NB4 (cell line): ENCODE measurements around the gene MUCL3.

Experiments used
- POLR2A ChIP-seq: IDR thresholded peaks from 2 replicates; pipeline ENCODE4 v1.6.1; 2011; ENCODE audit warnings: mild to moderate bottlenecking; ENCODE audit not compliant: insufficient read length; ENCODE audit errors: extremely low read depth
- TF ChIP-seq, protein P1 (sequence below): IDR thresholded peaks from one replicate; pipeline ENCODE4 v1.5.1; 2012; ENCODE audit warnings: low read depth, low read length
- TF ChIP-seq, protein P2 (sequence below): IDR thresholded peaks from 2 replicates; pipeline ENCODE4 v1.6.1; 2011; ENCODE audit warnings: low read depth, low read length

- TF ChIP-seq, protein P1, sequence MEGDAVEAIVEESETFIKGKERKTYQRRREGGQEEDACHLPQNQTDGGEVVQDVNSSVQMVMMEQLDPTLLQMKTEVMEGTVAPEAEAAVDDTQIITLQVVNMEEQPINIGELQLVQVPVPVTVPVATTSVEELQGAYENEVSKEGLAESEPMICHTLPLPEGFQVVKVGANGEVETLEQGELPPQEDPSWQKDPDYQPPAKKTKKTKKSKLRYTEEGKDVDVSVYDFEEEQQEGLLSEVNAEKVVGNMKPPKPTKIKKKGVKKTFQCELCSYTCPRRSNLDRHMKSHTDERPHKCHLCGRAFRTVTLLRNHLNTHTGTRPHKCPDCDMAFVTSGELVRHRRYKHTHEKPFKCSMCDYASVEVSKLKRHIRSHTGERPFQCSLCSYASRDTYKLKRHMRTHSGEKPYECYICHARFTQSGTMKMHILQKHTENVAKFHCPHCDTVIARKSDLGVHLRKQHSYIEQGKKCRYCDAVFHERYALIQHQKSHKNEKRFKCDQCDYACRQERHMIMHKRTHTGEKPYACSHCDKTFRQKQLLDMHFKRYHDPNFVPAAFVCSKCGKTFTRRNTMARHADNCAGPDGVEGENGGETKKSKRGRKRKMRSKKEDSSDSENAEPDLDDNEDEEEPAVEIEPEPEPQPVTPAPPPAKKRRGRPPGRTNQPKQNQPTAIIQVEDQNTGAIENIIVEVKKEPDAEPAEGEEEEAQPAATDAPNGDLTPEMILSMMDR: no peak
- TF ChIP-seq, protein P2, sequence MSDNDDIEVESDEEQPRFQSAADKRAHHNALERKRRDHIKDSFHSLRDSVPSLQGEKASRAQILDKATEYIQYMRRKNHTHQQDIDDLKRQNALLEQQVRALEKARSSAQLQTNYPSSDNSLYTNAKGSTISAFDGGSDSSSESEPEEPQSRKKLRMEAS: no peak
- TF ChIP-seq POLR2A: no peak
These were observed 23.7 kb upstream of the MUCL3 start for GRCh38 chr6:30917041-30917440.
